SHP77 (cell line): ENCODE results near the gene RPL28.

Source experiments
- DNase-seq, 2 experiments: peaks; one replicate each; lab custom pipeline; 2025; lab: John Stamatoyannopoulos, UW

Gene RPL28

GRCh38 chr19:55385724-55386492, at the start of gene RPL28:
RPL28 (plus strand) TSS chr19:55385932; CDS start chr19:55386358, 426 bp downstream.
- peak; percentile 97 for DNase-seq

- no peak for DNase-seq
Measured at GRCh38 chr19:55336101-55336500, 49.6 kb upstream of the RPL28 start.

GRCh38 chr19:55339105-55339888, 46.4 kb upstream of the RPL28 start, which contains the start of gene KMT5C:
KMT5C (plus strand) TSS chr19:55339876; CDS start chr19:55341937, 2,061 bp downstream.
- DNase-seq = peak; percentile 100

GRCh38 chr19:55339889-55340783, 45.6 kb upstream of the RPL28 start:
- no peak for DNase-seq

GRCh38 chr19:55340784-55341147, 45.0 kb upstream of the RPL28 start:
- DNase-seq = peak; percentile 54 to 59

GRCh38 chr19:55341171-55341588, 44.6 kb upstream of the RPL28 start:
- peak; percentile 69 to 87 for DNase-seq

GRCh38 chr19:55341595-55342531, 43.9 kb upstream of the RPL28 start:
- no peak for DNase-seq

GRCh38 chr19:55344444-55344843, 41.3 kb upstream of the RPL28 start:
- peak; percentile 75 to 89 for DNase-seq

- no peak for DNase-seq
Measured at GRCh38 chr19:55345101-55345817, 40.5 kb upstream of the RPL28 start.

- DNase-seq = no peak
Measured at GRCh38 chr19:55345818-55346724, 39.7 kb upstream of the RPL28 start.

- DNase-seq = no peak
Measured at GRCh38 chr19:55346725-55347441, 38.8 kb upstream of the RPL28 start.

- no peak for DNase-seq
Measured at GRCh38 chr19:55347442-55348009, 38.2 kb upstream of the RPL28 start.

GRCh38 chr19:55348317-55349034, 37.3 kb upstream of the RPL28 start:
- no peak for DNase-seq

GRCh38 chr19:55350620-55351315, 35.0 kb upstream of the RPL28 start:
- no peak for DNase-seq

GRCh38 chr19:55352040-55352439, 33.7 kb upstream of the RPL28 start:
- DNase-seq = no peak

GRCh38 chr19:55352549-55353145, 33.1 kb upstream of the RPL28 start:
- DNase-seq = no peak
